ENCODE results near the gene IFNL2.

The IFNL2 gene

DNA sequence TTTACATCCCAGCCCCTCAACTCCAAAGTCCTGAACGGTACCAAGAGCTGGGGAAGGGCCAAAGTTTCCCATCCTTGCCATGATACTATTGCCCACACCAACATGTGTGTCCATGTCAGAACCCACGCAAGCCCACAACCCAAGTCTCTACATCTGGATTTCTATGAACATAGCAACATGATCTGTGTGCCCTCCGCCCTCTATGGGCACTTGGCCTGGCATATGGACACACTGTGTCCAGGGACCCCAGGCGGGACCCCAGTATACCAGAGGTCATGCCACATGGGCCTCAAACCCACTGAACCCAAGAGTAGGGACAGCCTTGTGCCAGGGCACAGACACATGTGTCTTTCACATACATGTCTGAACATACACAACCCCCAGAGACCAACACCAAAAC, 50.5 kb downstream of the IFNL2 start:
- DNase-seq = no peak

DNA sequence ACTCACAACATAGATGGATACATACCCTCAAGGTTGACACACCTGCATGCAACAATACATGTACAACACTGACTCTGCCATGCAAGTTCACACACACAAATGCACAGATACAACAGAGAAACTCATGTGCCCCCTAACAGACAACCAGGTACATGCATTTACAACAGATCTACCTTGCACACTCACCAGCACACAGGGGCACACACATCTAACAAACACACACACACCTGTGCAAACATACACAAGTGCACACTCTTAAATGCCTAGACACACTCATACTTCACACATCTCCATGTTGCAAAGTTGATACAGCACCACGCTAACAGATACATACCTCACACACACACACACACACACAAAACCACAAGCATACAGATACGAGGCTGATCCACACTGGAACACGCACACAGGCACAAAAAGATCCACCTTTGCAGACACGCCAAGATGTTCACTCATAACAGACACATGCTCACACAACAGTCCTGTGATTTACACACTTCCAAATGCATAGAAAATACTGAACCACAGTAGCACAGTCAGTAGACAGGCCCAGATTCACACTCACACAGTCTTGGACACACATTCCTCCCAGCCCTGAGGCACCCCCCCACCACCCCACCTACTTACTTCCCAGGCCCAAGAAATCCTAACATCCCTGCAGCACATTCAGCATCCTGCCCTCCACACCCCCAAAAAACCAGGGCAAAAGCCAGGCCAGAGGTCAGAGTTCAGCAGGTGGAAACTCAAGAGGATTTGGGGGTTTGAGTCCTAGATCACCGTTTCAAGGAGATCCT, 51.1 kb downstream of the IFNL2 start:
- DNase-seq = no peak

Data from NCI-H446 treated with DMSO at 0.1 percent for 48 hours (cell line).